PC-3 (cell line): ENCODE measurements around the gene SLCO3A1. TPM values are rescaled to one million over a fixed set of nuclear protein-coding genes. Genes with fewer than 3 reads are reported as not detected.

ENCODE experiments used
- ATAC-seq: fragments of 200-7000 bp; cut with Tn5 transposase; 2 replicates; pipeline ENCODE4 v1.9.1; 2020; ENCODE audit warnings: mild to moderate bottlenecking, moderate library complexity
- BruUV-seq: library from RNA; stranded (reverse); fragments of 400-500 nt; replicated peaks from 2 replicates; lab custom pipeline; 2021; lab: Mats Ljungman, UMichigan
- CTCF ChIA-PET: fragments of 300-600 bp; sonication (Branson Sonifier 250); formaldehyde crosslinking; loops from one replicate; lab custom pipeline; 2022; ENCODE audit warnings: antibody characterized with exemption; lab: Charles Lee
- POLR2A ChIA-PET: fragments of 300-600 bp; sonication (Branson Sonifier 250); formaldehyde crosslinking; loops from one replicate; lab custom pipeline; 2022; ENCODE audit warnings: antibody characterized with exemption; ENCODE audit not compliant: unreplicated experiment; lab: Charles Lee
- DNase-seq: peaks from one replicate; pipeline ENCODE4 v3.0.0-alpha.2; 2015
- H2AFZ ChIP-seq: fragments of 300-600 bp; sonication (generic); 2 replicates; pipeline ENCODE4 v1.6.0; 2016; ENCODE audit warnings: antibody characterized with exemption, low read length
- H3F3A ChIP-seq: fragments of 300-600 bp; sonication (generic); one replicate; pipeline ENCODE4 v1.6.0; 2017; ENCODE audit warnings: antibody characterized with exemption, low read length, control low read depth, mild to moderate bottlenecking; ENCODE audit not compliant: unreplicated experiment
- H3K27ac ChIP-seq: fragments of 300-600 bp; sonication (generic); 2 replicates; pipeline ENCODE4 v1.5.1; 2016; ENCODE audit warnings: mild to moderate bottlenecking, low read length
- H3K27me3 ChIP-seq: fragments of 300-600 bp; sonication (generic); 2 replicates; pipeline ENCODE4 v1.6.1; 2016; ENCODE audit warnings: low read length, mixed read lengths
- H3K36me3 ChIP-seq: fragments of 300-600 bp; sonication (generic); 2 replicates; pipeline ENCODE4 v1.6.1; 2016; ENCODE audit warnings: low read depth, mixed run types, low read length, mixed read lengths
- H3K4me1 ChIP-seq: fragments of 300-600 bp; sonication (generic); 2 replicates; pipeline ENCODE4 v1.5.1; 2016; ENCODE audit warnings: low read length; ENCODE audit not compliant: insufficient read depth
- H3K4me2 ChIP-seq: fragments of 300-600 bp; sonication (generic); 2 replicates; pipeline ENCODE4 v1.6.0; 2016; ENCODE audit warnings: low read length
- H3K4me3 ChIP-seq: fragments of 300-600 bp; sonication (generic); 2 replicates; pipeline ENCODE4 v1.5.1; 2016; ENCODE audit warnings: mild to moderate bottlenecking, low read length, mixed read lengths
- H3K79me2 ChIP-seq: fragments of 300-600 bp; sonication (generic); 2 replicates; pipeline ENCODE4 v1.6.1; 2017; ENCODE audit warnings: low read length, mixed read lengths
- H3K9ac ChIP-seq: fragments of 300-600 bp; sonication (generic); 2 replicates; pipeline ENCODE4 v1.6.0; 2016; ENCODE audit warnings: mild to moderate bottlenecking, low read length
- H3K9me2 ChIP-seq: fragments of 300-600 bp; sonication (generic); replicated peaks from 2 replicates; pipeline ENCODE4 v1.6.1; 2016; ENCODE audit warnings: mixed run types, low read length, mixed read lengths
- H3K9me3 ChIP-seq: fragments of 300-600 bp; sonication (generic); 2 replicates; pipeline ENCODE4 v1.6.1; 2016; ENCODE audit warnings: low read length, mixed read lengths
- H4K20me1 ChIP-seq: fragments of 300-600 bp; sonication (generic); 2 replicates; pipeline ENCODE4 v1.6.1; 2016; ENCODE audit warnings: low read length, mixed read lengths
- EZH2 ChIP-seq: fragments of 300-600 bp; sonication (generic); IDR thresholded peaks from one replicate; pipeline ENCODE4 v1.6.1; 2017; ENCODE audit warnings: antibody characterized with exemption, mild to moderate bottlenecking, low read length; ENCODE audit not compliant: unreplicated experiment
- EZH2phosphoT487 ChIP-seq: fragments of 300-600 bp; sonication (generic); IDR thresholded peaks from 2 replicates; pipeline ENCODE4 v1.6.1; 2018; ENCODE audit warnings: mild to moderate bottlenecking, antibody characterized with exemption, low read length, borderline replicate concordance
- intact Hi-C: fragments of 100-400 bp; cut with micrococcal nuclease; formaldehyde crosslinking; loops from 2 replicates; pipeline ENCODE4 v1.9.0; 2023
- total RNA-seq: library from RNA; depleted of rRNA; stranded (reverse); fragments of >200 nt; gene quantifications from 2 replicates; pipeline ENCODE4 v1.2.3, GENCODE V29; 2014
- TF ChIP-seq, protein P1 (sequence below): fragments of 300-600 bp; sonication (generic); conservative IDR thresholded peaks from 2 replicates; pipeline ENCODE4 v1.5.1; 2017; ENCODE audit warnings: antibody characterized with exemption, low read depth, mild to moderate bottlenecking, low read length

Gene SLCO3A1
- total RNA-seq, 1 experiment from 2014 or later = 0.07 TPM

DNA sequence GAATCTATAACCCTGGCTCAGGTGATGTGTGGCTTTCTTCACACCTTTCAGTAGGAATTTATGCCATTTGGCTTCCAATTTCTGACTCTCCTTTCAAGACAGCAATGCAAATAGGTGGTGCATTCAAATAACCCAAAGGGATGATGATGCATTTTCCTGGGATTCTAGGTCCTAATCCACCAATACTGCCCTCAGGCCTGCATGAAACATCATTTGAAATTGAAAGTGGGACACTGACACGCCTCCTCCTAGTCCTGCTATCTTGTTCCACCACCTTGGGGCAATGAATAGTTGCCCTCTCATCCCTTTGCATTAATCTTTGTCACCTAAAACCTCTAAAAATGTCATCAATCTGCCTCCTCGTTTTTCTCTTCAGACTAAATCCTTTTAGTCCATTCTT is 341.7 kb downstream of the SLCO3A1 start:
- TF ChIP-seq, protein P1, sequence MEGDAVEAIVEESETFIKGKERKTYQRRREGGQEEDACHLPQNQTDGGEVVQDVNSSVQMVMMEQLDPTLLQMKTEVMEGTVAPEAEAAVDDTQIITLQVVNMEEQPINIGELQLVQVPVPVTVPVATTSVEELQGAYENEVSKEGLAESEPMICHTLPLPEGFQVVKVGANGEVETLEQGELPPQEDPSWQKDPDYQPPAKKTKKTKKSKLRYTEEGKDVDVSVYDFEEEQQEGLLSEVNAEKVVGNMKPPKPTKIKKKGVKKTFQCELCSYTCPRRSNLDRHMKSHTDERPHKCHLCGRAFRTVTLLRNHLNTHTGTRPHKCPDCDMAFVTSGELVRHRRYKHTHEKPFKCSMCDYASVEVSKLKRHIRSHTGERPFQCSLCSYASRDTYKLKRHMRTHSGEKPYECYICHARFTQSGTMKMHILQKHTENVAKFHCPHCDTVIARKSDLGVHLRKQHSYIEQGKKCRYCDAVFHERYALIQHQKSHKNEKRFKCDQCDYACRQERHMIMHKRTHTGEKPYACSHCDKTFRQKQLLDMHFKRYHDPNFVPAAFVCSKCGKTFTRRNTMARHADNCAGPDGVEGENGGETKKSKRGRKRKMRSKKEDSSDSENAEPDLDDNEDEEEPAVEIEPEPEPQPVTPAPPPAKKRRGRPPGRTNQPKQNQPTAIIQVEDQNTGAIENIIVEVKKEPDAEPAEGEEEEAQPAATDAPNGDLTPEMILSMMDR = no peak
- no peak for TF ChIP-seq EZH2phosphoT487
- TF ChIP-seq EZH2 = no peak
- no peak for ATAC-seq
- no peak overlapping the region for H3K9ac ChIP-seq
- H3K27ac ChIP-seq = no peak overlapping the region
- no peak overlapping the region for H2AFZ ChIP-seq
- H4K20me1 ChIP-seq = no peaks in the 10 kb centered on the region
- CTCF ChIA-PET = no interaction called here
- POLR2A ChIA-PET = no interaction called here
- H3K9me3 ChIP-seq = no peaks in the 10 kb centered on the region
- DNase-seq = no peak
- H3K79me2 ChIP-seq = no peaks in the 10 kb centered on the region
- intact Hi-C loops = no loop called here
- no peaks in the 10 kb centered on the region for H3K4me1 ChIP-seq
- H3F3A ChIP-seq = no peaks in the 10 kb centered on the region
- no peaks in the 10 kb centered on the region for H3K27me3 ChIP-seq
- no peaks in the 10 kb centered on the region for H3K9me2 ChIP-seq
- H3K4me3 ChIP-seq = no peak overlapping the region
- H3K36me3 ChIP-seq = no peaks in the 10 kb centered on the region
- H3K4me2 ChIP-seq = no peak overlapping the region
- no TSS peak for BruUV-seq

GRCh38 chr15:92196342-92196741 is 342.8 kb downstream of the SLCO3A1 start:
- no peak for ATAC-seq
- CTCF ChIA-PET = no interaction called here
- H3K9ac ChIP-seq = no peak overlapping the region

GRCh38 chr15:92197746-92198145 is 344.2 kb downstream of the SLCO3A1 start:
- TF ChIP-seq, protein P1 = no peak
- TF ChIP-seq EZH2 = no peak
- TF ChIP-seq EZH2phosphoT487 = no peak
- Histone ChIP-seq H3K9me2 (no peaks in the 10 kb centered on the region), H3K36me3 (no peaks in the 10 kb centered on the region), H3K9ac (no peak overlapping the region), H3F3A (no peaks in the 10 kb centered on the region), H3K4me1 (no peaks in the 10 kb centered on the region), H2AFZ (no peak overlapping the region), H3K4me2 (no peak overlapping the region), H3K9me3 (no peaks in the 10 kb centered on the region), H3K27ac (no peak overlapping the region), H3K4me3 (no peak overlapping the region), H3K27me3 (no peaks in the 10 kb centered on the region), H3K79me2 (no peaks in the 10 kb centered on the region), H4K20me1 (no peaks in the 10 kb centered on the region)
- ATAC-seq (no peak), DNase-seq (no peak)
- BruUV-seq = no TSS peak
- CTCF ChIA-PET = no interaction called here
- POLR2A ChIA-PET = no interaction called here
- intact Hi-C loops = no loop called here

More at GRCh38 chr15:92196342-92196741, 342.8 kb downstream of the SLCO3A1 start:
- H3K4me3 ChIP-seq = no peak overlapping the region
- no peak overlapping the region for H2AFZ ChIP-seq
- H4K20me1 ChIP-seq = no peaks in the 10 kb centered on the region
- H3K36me3 ChIP-seq = no peaks in the 10 kb centered on the region
- intact Hi-C loops = no loop called here
- no peaks in the 10 kb centered on the region for H3F3A ChIP-seq
- BruUV-seq = no TSS peak
- no peaks in the 10 kb centered on the region for H3K27me3 ChIP-seq
- no peaks in the 10 kb centered on the region for H3K4me1 ChIP-seq
- H3K79me2 ChIP-seq = no peaks in the 10 kb centered on the region
- no peaks in the 10 kb centered on the region for H3K9me3 ChIP-seq
- no peak for DNase-seq
- POLR2A ChIA-PET = no interaction called here
- TF ChIP-seq EZH2 (no peak), EZH2phosphoT487 (no peak)
- TF ChIP-seq, protein P1 = no peak
- H3K27ac ChIP-seq = no peak overlapping the region
- H3K9me2 ChIP-seq = no peaks in the 10 kb centered on the region
- no peak overlapping the region for H3K4me2 ChIP-seq
